Measurements from ENCODE around the gene CLMP.

Gene CLMP

DNA sequence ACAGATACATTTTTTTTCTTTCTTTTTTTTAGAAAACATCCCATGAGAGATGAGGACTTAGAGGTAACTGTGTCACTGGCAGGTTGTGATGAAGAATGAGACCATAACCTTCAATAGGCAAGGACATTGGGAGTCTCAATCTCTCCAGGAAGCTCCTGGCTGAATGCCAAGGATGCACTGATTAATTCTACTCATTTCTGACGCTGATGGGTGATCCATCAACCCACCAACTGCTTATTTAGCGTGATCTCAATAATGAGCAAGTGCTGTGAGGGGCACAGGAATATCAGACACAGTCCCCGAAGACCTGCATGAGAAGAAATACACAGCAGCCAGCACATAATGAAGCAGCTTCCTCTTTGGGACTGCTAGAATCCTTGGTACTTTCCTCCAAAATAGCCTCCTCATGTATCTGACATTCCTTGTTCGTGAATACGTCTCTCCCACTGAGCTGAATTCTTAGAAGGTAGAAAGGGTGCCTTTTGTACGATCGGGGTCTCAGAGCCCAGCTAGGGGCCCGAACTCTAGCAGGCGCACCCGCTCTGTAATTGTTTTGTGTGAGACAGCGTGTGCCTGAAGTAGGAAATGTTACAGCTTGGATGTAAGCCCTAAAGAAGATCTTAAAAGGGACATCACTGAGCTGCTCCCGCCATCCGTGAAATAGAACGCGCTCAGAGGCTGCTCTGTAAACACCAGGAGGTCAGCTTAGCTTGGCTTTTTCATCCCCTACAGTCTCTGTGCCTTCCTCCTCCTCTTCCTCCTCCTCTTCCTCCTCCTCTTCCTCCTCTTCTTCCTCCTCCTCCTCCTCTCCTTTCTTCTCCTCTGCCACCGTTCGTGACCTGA is 7.2 kb downstream of the CLMP start:
- no peak for DNase-seq

DNA sequence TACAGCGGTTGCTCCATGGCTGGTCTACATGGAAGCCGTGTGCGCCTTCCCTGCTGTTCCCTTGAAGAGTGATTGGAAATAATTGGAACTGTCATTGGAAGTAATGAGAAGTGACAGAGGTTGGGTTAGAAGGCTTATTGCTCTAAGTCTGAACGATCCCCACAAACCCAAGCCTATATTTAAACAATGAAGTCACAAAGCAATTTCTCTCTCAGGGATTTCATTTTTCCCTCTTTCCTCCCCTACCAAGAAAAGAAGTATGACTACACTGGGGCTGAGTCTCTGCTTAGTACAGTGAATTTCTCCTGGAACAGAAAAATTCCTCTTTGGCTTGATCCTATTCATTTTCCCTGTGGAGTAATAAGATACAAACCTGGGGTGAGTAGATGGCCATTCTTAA is 7.8 kb downstream of the CLMP start:
- DNase-seq = no peak

DNA sequence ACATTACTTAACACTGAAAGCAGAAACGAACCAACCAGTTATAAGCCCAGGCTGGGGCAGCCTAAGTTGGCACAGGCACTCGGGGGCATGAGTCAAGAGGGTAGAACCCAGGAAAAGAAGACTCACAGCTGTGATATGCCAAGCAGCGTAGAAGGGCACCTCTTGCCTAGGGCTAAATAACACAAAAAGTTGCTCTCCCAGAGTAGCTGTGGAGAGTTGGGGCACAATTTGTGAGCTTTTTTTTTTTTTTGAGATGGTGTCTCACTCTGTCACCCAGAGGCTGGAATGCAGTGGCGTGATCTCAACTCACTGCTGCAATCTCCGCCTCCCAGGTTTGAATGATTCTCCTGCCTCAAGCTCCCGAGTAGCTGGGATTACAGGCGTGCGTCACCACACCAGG is 8.8 kb downstream of the CLMP start:
- DNase-seq = no peak

- DNase-seq = no peak
These were observed 9.7 kb downstream of the CLMP start for GRCh38 chr11:123185326-123185725.

- no peak for DNase-seq
These were observed 10.5 kb downstream of the CLMP start for GRCh38 chr11:123184531-123184930.

DNA sequence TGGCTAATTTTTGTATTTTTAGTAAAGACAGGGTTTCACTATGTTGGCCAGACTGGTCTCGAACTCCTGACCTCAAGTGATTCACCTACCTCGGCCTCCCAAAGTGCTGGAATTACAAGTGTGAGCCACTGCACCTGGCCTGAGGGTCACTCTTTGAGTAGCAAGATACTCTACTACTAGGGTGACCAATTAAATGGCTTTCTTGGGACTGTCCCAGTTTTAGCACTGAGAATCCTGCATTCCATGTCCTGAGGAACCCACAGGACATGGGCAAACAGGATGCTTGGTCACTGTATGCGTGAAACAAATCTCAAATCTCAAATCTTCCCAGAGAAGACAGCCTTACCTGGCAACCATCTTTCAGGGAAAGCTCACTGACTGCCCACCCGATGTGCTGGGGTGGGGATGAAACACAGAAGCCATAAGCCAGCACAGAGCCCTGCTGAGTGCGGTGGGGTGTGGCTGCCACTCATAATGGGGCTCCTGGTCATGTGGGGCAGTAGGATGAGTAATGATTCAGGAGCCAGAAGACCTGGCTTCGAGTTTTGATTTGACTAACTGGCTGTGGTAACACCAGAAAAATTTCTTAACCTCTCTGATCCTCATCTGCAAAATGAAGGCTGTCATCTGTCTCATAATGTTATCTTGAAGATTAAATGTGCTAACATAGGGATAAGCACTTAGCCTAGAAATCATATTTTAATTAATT is 11.5 kb downstream of the CLMP start:
- DNase-seq = no peak

DNA sequence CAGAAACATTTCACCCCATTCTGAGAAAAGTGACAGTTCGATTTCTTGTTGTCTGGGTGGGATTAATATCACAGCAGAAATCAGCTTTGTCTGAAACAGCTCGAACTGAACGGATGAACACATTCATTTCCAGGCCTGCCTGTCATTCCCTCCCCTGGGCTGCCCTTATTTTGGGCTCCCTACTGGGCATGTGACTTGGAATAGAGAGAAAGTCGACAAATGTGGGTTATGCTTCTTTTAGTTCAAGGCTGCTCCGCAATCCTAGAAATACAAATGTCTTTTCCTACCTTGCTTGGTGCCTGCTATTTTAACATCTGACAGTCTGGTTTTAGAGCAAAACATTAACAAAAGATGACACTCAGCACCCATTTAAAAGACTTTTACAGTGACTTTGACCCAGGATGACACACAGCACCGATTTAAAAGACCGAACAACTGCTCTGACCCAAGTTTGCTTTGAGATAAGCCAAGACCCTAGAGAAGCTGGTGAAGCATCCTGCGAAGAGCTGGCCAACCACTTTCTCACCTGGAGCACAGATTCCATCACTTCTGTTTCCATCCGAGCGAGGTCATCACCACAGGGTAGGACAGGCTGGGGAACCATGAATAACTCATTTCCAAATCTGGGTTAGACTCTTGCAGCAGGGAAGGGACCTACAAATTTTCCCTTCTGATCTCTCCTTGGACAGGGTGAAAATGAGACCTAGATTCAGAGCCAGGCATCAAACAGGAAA is 13.1 kb downstream of the CLMP start:
- DNase-seq = no peak

- DNase-seq = no peak
These were observed 14.0 kb downstream of the CLMP start for GRCh38 chr11:123181075-123181474.

DNA sequence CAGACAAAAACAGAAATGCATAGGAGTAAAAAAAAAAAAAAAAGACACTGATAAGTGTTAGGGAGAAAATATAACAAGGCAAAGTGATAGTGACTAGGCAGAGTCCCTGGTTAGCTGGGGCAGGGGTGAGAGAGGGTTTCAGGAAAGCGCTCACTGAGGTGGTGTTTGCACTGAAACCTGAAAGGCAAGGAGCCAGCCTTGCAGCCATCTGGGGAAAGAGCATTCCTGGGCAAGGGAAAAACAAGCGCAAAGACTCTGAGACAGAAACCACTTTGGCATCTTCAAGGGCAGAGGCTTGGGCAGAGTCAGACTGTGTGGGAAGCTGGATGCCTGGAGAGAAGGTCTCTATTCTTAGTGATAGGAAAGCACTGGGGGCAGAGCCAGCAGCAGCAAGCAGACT is 14.5 kb downstream of the CLMP start:
- no peak for DNase-seq

GRCh38 chr11:123180166-123180565 is 14.9 kb downstream of the CLMP start:
- no peak for DNase-seq

DNA sequence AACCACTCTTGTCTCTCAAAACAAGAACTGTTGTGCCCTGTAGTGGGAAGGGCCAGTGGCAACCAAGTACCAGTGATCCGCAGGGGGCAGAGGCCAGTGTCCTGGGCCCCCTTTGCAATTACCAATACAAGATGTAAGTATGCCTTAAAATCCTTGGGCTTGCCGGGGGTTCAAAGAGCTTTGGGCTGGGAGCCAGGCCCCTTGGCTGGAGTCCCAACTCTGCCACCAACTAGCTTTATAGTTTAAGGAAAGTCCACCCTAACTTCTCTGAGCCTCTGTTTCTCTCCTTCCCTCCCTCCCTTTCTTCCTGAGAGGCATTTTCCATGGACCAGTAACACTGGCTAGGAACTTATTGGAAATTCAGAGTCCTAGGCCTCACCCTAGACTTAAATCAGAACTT is 15.5 kb downstream of the CLMP start:
- no peak for DNase-seq

DNA sequence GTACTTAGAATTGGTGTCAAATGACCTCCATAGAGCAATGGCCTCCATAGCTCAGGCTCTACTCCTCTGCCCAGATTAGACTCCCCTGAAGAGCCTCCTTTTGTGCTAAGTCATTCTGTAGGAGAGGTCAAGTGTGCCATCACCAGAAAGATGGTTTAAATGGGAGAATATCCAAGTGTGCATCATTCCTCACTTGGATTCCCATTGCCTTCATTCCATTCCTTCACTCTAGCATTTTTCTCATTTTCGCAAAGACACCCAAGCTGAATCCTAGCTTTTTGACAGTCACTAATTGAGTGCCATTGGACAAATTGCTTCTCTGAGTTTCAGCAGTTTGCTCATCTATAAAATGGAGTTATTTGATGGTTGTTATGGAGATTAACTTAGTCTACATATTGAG is 16.9 kb downstream of the CLMP start:
- no peak for DNase-seq

- DNase-seq = no peak
These were observed 18.3 kb downstream of the CLMP start for GRCh38 chr11:123176785-123177184.

DNA sequence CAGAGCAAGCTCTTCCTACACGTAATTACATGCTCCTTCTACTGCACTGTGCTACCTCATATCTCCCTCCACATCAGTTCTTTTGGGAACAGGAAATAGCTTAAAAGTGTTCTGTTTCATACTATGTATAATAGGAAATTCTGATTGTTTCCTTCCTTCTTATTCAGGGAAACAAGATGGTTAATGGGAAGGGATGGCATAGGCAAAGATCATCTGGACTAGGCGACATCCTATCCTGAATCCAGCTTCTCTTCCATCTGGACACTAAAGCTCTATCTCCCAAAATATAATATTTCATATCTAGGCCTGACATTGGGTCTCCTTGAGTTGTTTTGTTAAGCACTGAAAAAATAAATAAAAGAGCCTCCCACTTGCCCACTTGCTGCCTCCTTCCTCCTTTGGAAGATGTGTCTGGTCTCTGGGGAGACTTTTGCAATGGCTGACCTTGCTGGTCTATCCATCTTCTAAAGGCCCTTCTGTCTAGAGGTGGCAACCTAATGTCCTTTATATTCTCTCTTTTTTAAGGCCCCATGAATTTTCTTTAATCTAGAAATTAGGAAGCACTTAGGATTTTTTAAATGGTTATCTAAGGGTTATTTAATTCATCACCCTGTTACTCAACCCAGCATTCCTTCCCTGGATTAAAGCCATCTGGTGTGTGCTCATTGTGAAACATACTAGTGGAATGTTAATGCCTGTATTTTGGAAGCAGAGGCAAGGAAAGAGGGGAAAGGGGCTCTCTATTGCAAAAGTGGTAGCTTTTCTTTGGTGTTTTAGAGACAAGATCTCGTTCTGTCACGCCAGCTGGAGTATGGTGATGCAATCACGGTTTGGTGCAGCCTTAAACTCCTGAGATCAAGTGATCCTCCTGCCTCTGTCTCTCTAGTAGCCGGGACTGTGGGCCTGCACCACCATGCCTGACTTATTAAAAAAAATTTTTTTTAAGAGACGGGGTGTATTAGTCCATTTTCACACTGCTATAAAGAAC is 20.6 kb downstream of the CLMP start:
- DNase-seq = no peak

DNA sequence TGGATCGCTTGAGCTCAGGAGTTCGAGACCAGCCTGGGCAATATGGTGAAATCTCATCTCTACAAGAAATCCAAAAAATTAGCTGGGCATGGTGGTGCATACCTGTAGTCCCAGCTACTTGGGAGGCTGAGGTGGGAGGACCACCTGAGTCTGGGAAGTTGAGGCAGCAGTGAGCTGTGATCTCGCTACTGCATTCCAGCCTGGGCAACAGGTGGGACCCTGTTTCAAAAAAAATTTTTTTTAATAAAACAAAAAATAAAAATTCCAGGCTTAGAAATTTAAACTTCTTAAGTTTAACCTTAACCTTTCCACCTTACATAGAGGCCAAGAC is 21.2 kb downstream of the CLMP start:
- DNase-seq = no peak

DNA sequence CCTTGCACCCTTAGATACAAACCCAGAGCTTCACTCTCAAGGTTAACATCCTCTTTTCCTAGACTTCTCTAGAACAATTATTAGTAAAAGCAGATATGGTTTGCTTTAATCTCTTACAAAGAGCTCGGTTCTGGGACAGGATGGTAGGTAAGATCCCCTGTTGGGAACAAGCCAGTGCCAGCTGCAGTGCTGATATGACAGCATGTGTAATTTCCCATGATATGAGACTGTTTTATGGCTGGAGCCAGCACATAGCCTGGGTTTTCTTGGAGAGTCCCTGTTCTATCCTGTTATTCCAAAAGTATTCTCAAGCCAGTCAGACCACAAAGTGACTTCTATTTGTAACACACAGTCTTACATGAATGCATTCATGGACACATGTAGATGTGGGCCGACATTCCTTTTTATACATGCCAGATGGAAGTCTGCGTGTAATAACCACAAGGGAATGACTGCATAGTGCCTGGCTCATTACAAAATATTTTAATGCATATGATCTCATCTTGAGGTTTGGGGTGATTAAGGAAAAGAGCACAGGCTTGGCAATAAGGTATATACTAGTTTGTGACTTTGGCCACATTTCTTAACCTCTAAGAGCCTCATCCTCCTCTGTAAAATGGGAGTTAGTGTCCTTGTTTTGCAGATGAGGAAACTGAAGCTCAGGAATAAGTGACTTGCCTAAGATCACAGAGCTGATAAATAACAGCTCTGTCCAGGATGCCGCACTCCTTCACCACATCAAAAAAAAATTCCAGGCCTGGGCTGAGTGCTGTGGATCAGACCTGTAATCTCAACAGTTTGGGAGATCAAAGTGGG is 21.8 kb downstream of the CLMP start:
- no peak for DNase-seq

DNA sequence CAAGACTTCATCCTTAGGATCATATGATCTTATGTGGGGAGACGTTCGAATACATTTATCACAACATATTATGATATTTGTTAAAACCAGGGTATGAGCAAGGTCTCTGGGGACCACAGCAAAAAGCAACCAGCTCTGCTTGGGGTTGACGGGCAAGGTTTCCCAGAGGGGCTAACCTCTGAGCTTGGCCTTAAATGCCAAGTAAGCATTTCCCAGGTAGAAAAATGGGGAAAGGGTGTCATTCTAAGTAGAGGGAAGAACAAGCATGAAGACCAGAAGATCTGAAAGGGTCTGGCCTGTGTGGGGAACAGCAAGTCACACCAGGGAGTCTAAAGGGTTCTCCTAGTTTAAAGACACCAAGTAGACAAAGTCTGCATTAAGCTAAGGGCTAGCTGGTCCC is 24.1 kb downstream of the CLMP start:
- no peak for DNase-seq

- no peak for DNase-seq
These were observed 25.2 kb downstream of the CLMP start for GRCh38 chr11:123169821-123170220.

DNA sequence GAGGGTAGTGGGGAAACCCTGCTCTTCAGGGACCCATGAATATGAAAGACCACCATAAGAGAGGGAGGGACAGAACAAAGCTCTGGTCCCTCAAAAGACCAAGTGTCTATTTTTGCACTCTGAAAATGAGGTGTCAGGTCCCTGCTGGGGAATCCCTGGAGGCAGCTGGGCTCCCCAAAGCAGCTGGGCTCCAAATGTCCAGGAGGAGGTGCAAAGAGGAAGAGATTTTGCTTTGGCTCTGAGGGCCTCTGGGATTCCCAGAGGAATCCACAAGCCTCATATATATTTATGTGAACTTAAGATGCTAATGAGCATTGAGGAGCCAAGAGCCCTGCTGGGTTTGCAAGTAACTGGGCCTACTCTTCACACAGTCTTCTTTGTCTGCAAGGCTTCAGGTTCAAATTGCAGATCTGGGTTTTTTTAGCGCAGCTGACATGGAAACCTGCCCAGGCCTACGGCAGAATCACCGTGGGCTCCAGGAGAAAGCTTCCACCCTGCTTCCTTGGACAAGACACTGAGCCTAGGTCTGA is 26.0 kb downstream of the CLMP start:
- no peak for DNase-seq

DNA sequence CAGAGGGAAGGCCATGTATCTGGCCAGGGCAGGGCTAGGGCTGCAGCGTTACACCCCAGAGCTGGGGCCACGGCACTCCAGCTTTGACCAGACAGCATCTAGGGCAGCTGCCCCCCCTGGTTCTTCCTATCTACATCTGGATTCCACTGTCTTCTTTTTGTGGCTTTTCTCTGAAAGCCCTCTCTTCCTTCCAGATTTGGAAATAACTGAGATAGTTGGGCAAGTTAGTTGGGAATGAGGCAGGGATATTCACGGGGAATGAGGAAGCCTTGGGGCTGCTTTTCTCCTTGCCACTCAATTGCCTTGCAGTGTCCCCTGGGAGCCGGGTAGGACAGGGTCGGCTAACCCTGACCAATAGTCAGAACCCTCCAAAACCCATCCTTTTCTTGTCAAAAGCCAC is 26.8 kb downstream of the CLMP start:
- no peak for DNase-seq

GRCh38 chr11:123166071-123166559 is 28.9 kb downstream of the CLMP start:
- DNase-seq = no peak
